Dedifferentiated amniotic fluid mesenchymal stem cell (primary cell): Measurements from ENCODE around the gene TBC1D5.
A peak's percentile ranks its signal among the peaks of the same experiment; 100 is the strongest.

Experiments
- DNase-seq: peaks from one replicate; pipeline ENCODE4 v3.0.0-alpha.2; 2016; ENCODE audit errors: extremely low spot score

Gene TBC1D5

DNA sequence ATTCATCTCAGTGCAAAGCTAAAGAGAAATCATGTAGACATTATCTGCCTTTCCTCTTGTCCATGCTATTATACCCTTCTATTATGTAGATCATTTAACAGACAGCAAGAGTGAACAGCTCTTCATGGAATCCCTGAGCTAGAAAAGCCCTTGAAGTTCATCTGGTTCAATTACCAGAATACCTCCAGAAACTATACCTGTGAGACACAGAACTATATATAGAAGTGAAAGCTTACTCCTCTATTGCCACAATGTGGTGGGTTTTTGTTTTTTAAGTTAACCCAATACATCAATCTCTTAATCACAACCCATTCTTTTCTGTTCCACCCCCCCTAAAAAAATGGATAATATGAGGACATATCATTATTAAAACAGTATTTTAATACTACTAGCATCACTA is 510.0 kb downstream of the TBC1D5 start:
- no peak for DNase-seq

DNA sequence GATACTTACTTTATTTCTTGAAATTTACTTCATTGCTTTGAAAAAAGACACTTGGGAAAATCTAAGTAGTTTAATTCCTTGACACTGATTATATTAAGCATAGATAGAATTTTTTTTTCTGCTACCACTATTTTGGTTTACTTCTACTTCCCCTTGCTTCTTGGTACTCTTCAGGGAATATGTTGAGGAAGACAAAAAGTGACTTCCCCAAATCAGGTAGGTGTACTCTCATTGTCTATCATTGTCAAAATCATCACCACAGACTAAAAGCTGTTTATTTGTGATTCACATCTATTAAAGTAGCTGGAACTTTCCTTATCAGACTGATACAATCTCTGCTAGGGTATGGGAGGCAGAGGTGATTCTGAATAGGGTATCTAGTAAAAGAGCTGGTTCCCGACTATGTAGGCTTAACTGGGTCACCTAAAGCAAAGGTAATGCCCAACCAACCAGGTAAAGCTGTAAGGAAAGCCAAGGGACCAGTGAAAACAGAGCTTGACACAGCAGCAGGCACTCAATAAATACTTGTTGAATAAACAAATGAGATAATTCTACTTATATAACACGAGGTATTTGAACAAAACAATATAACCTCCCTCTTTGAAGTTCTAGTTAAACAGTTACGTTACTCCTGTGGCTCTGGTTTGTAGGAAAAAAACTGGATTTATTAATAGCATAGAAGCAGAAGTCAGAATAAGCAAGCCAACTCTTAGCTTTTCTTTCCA is 510.7 kb downstream of the TBC1D5 start:
- DNase-seq: no peak

DNA sequence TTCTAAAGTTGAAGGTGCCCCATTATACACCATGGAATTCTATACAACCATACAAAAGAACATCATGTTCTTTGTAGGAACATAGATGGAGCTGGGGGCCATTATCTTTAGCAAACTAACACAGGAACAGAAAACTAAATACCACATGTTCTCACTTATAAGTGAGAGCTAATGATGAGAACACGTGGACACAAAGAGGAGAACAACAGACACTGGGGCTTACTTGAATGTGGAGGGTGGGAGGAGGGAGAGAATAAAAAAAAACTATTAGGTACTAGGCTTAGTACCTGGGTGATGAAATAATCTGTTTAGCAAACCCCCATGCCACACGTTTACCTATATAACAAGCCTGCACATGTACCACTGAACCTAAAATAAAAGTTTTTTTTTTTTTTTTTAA is 515.0 kb downstream of the TBC1D5 start:
- DNase-seq: no peak

DNA sequence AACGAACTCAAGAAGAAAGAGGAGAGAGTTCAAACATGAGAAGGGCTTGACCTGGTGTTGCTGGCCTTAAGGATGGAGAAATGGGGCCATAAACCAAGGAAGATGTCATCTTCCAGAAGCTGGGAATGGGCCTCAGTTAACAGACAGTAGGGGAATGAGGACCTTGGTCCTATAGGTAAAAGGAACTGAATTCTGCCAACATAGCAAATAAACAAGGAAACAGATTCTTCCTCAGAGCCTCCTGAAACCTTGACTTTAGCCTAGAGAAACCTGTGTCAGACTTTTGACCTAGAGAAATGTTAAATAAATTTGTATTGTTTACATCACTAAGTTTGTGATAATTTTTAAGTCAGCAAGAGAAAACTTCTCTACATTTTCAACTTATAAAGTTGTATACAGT is 520.9 kb downstream of the TBC1D5 start:
- DNase-seq: no peak

DNA sequence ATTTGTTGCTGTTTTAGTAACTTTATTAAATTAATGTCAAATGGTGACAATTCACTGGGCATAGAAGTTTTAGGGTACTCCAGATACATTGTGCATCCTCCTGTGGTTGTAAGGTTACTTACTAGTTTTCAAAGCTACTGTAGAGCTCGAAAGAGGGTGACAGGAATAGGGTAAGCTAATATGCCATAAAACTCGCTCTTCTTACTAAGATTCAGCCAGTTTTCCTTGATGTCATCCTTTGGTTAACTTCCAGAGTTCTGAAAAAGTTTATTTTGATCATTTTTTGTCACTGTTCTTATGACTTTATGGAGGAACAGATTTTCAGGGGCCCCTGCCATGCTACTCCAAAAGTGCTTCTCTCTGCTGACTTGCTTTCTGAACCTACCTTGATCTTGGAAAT is 522.8 kb downstream of the TBC1D5 start:
- no peak for DNase-seq

DNA sequence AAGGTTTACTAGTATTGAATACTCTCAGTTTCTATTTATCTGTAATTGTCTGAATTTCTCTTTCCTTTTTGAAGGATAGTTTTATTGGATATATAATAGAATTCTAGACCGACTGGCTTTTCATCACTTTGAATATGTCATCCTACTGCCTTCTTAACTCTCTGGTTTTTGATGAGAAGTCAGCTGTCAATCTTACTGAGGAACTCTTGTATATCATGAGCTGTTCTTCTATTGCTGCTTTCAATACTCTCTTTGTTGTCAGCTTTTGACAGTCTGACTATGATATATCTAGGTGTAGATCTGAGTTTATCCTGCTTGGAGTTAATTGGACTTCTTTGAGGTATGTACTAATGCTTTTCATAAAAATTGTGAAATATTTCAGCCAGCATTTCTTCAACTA is 523.8 kb downstream of the TBC1D5 start:
- no peak for DNase-seq

DNA sequence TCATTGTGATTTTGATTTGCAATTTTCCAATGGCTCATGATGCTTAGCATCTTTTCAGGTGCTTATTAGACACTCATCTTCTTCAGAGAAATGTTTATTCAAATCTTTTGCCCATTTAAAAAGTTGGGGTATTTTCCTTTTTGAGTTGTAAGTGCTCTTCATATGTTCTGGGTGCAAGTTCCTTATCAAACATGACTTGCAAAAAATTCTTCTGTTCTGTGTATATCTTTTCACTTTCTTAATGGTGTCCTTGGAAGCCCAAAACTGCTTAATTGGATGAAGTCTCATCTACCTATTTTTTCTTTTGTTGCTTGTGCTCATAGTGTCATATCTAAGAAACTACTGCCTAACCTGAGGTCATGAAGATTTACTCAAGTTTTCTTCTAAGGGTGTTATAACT is 524.8 kb downstream of the TBC1D5 start:
- no peak for DNase-seq

DNA sequence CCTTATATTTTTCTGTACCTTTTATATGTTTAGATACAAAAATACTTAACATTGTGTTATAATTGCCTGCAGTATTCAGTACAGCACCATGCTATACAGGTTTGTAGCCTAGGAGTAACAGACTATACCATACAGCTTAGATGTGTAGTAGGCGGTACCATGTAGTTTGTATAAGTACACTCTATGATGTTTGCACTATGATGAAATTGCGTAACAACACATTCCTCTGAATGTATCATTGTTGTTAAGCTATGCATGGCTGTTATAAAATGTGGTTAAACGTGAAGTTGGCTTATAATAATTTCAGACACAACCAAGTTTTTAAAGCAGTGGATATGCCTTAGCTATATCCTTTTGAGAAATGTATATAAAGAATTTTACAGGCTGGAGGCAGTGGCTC is 529.3 kb downstream of the TBC1D5 start:
- DNase-seq: no peak

DNA sequence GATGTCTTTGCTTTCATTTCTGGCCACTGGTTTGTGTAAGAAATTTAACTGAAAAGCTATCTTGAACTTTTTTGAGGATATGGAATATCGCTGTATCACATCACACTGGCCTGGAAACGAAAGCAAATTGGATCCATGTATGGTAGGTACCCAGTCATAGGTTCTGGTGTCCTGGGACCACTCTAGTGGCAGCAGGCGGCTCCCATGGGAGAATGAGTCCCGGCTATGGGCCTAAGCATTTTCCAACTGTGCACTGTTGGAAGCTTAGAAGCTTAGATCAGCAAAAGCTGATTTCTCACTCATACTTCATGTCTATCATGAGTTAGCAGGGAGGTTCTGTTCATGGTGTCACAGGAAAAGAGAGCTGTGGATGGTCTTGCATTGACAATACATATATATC is 534.5 kb downstream of the TBC1D5 start:
- no peak for DNase-seq

DNA sequence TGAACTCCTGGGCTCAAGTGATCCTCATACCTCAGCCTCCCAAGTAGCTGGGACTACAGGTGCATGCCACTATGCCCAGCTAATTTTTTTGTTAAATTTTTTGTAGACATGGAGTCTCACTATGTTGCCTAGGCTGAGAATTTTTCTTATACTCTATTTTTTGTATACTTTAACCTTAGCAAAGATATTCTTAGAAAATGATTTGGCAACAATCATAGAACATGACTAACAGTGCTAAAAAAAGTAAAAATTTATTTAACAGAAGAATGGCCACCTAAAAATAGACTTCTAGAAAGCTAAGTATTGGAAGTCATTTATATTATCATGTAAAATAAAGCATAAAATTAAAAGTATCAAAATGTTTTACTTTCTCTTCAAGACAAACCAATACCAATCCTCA is 535.4 kb downstream of the TBC1D5 start:
- DNase-seq: no peak

DNA sequence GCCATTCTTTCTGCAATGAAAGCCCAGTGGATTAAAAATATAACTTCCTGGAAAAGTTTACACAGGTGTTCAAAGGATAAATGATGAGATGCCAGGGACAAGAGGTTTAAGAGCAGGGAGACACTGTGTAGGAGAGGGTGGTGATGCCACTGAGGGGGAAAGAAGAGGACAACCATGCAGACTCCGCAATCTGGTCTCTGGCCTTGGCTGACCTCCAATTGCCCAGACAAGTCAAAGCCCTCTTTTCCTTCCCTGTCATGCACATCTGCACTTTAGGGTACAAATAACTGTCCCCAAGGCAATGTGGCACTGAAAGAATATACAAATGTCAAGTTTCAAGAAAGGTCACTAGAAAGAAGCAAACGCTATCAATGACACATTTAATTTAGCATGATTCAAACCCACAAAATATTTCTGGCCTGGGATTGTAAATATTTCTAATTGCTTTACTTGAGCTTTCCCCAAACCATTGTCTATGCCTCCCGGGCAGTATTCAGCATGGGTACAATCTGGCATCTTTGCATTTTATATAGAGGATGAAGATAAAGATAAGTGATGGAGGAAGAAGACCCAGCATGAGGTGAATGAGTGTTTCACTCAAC is 538.3 kb downstream of the TBC1D5 start:
- no peak for DNase-seq

DNA sequence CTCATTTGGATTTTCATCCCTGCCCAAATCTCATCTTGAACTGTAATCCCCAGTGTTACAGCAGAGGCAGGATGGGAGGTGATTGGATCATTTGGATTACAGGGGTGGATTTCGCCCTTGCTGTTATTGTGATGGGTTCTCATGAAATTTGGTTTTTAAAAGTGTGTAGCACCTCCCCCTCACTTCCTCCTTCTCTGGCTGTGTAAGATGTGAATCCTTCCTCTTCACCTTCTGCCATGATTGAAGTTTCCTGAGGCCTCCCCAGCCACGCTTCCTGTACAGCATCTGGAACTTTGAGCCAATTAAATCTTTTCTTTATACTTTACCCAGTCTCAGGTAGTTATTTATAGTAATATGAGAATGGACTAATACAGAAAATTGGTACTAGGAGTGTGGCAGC is 540.9 kb downstream of the TBC1D5 start:
- DNase-seq: no peak

DNA sequence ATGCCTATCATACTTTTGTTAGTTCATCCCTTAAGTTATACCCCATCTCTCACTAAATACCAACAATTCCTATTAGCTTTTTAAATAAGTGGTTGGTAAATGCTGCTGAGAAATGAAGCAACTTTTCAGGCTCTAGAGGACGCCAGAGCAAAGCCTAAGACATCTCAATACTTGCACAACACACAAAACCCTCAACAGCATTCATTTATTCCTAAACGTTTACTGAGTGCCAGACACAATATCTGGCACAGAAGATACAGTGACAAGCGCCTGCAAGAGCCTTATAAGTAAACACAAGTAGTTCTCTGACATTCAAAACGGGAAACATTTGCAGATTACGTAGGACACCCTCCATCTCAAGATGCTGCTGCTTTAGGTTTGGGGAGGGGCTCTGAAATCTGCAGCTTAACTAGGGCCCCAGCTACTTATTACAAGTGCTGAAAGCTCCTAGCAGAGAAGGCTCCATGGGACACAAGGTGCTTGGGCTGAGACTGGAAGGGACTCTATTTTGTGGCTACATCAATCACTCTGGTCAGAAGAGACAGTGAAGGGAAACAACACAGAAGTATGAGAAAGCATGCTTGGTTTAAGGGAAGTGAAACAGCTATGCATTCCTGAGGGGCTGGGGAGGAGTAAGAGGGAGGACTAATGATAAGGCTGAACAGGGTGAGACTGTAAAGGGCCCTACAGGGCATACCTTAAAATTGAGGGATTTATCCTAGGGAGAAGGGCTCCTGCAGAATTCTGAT is 546.4 kb downstream of the TBC1D5 start:
- peak; percentile 33 for DNase-seq

DNA sequence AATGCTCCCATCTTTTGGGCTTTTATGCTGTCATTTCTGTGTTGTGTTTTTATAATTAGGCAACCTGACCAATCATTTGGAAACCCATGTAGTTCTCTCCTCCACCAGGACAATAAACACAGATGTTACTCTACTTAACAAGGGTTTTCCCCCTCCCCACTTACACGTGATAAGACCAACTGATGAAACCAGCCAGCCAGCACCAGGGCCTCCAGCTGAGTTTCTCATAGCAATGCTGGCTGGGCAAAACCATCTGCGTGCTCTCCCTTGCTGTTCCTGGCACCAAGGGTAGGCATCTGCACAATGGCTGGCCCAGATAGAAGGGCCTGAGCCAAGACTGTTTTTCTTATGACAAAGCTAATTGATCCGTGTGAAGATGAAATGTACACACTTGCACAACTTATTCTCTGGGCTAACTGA is 547.2 kb downstream of the TBC1D5 start:
- DNase-seq: peak; percentile 38

DNA sequence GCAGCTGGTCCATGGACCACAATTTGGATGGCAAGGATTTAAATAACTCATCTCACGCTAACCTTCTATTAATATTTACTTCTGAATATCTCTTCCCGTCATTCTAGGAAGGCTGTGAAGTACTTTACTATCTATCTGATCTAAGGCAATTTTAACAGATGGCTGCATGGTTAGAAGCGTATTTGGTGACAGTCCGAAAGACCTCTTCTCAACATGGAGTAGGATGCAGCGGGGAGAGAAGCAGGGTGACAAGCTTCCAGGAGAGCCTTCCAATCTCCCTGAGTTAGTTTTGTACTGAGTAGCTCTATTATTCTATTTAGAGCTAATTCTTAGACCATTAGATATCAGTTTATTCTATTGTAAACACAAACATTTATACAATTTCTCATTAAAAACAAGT is 548.3 kb downstream of the TBC1D5 start:
- DNase-seq: no peak

DNA sequence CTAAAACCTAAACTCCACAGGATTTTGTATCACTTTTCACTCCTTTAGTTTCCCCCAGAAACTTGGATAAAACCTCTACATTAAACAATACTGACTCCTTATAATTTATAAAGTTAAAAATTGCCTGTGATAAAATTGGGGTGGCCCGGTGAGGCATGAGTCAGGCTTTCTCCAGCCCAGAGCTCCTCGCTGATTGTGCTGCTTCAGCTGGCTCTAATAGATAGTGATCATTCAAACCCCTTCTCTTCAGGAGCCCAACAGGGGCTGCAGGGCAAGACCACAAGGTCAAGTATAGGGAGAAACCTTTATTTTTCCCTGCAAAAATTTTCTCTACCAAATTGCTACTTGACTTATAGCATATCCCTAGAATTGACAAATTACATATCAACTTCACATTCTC is 549.4 kb downstream of the TBC1D5 start:
- no peak for DNase-seq

DNA sequence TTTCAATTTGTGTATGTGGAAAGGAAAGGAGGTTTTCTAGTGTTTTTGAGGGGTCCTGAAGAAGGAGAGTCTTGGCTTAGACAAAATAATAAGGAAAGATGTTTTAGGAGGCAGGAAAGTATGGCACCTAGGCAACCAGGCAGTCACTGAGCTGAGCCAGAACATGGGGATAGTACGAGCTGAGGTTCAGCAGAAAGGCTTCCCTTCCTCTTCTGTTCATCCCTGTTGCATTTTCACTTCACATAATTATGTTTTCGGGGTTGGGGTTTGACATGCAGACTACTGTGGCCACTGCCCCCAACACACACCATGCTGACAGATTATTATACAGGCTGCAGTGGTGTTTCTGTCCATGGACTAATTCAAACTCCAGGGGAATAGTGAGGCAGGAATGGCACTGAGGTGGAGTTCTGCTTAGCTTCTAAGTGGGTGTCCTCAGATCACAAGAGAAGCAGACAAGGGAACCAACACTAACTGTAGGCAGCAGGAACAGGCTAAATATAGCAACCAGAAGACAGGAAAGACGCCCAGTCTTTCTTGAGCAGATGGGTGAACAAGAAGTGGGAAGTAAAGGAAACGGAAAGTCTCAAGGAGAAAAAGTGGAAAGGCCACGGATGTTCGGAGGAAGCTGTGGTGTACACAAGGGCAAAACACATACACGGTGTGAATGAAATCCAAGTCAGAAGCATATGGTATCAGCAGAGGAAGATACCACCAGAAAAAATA is 551.9 kb downstream of the TBC1D5 start:
- no peak for DNase-seq

DNA sequence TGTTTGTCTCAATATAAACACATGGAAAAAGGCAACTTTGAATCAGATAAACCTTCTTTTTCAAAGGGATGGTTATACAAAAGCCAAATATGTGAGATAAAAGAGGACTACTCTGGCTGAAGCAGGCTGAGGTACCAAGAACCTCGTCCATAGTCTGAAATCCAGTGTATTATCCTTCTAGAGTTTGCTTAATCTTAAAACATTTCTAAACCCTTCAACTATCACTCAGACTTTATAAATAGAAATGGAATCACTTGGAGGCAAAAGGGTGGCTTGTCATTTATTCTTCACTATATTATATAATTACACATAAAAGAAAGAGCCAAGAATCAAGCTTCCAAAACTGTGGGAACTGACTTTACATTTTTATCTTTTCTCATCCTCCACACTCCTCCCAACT is 554.1 kb downstream of the TBC1D5 start:
- DNase-seq: no peak

DNA sequence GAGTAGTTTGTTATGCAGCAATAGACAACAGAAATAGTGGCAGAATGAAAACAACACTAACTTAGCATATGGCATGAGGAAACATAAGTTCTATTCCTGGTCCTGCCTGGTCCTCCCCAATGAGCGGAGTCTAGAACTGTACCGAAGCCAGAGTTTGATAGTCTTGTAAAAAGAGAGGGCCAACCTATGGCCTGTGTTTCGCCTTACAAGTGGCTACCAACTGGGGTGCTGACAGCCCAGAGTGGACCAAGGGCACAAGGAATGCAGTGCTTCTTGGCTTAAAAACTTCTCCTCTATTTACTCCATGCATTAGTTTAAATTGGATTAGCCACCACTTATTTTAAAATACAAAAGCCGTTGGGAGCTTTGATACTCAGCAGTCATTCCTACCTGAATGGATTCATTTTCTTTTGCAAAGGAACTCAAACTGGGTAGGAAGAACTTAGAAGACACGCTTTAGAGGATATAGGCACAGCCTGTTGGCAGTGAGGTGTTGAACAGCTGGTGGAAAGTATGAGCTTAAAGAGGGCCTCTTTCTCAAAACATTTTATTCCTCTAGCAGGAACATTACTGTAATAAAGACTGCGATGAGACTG is 554.7 kb downstream of the TBC1D5 start:
- DNase-seq: no peak

DNA sequence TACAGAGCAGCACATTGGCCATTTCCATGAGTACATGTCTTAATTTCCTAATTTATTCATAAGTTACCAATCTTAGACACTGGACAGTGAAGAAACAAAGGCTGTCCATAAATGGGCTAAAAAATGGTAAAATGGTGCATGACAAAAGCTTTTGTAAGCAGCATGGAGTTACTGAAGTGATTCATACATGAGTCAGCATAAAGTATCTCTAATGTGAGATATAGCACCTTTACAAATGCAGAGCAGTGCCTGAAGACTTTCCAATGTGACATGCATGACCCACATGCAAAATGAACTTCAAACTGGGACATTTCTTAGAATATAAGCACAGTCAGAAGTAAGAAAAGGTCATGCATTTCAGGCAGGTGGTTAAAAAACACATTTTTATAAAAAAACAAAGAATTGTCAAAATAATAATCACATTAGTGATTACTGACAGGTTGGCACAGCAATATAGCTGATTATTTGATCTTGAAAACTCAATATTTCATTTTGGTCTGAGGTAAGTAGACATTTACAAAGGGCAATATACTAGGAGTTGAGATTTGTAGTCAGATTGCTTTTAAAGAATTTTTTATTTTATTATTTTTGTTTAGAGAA is 558.4 kb downstream of the TBC1D5 start:
- no peak for DNase-seq

DNA sequence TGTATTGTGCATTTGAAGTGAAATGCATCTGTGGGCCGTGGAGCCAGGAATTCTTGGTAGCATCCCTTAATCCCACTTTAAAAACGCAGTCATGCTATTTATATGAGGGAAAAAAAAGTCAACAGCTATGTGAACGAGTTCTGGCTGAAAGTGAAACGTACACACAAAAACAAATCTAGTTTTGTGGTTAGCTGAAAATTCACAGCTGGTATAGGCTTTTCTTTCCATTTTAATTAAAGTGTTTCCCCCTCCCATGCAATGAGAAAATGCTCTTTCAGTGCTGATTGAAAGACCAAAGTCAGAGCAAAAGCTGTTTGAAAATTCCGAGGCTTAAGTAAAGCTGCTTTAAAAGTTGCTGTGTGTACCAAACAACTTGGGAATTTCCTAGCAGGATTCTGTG is 560.3 kb downstream of the TBC1D5 start:
- no peak for DNase-seq

DNA sequence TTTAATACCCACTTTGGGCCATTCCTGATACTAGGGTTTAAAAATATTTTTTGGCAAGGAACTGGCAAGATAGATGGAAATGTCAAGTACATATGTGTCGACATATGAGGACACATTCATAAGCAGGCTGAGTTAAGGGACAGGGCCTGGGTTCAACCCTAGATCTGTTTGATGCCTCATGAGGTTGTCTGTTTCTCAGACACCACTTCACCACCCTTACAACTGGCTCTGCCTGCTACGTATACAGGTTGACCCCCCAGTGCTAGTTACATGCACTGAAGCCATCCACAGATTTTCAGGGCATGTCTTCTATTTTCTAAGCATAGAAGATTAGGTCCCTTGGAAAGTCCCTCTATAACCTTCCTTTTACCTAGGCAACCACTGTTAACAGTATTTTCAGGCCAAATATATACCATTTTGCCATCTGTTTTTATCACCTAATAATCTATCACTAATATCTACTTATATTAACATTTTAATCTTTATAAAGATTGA is 561.0 kb downstream of the TBC1D5 start:
- DNase-seq: no peak
